Esophagus muscularis mucosa (tissue), 4 donors: ENCODE results near the gene SPI1. TPM values are rescaled to one million over a fixed set of nuclear protein-coding genes. Genes with fewer than 3 reads are reported as not detected.

ENCODE experiments used
- DNase-seq: peaks from one replicate; pipeline ENCODE4 v3.0.0-alpha.2; 2017; ENCODE audit errors: extremely low spot score
- H3K27ac ChIP-seq, 4 donors: fragments of 200-600 bp; sonication (generic); replicated peaks in 1 of 4; 1 replicate in 3 of 4; 2 replicates in 1 of 4; pipeline ENCODE4 v1.5.1; 2016 to 2019; ENCODE audit warnings: mild to moderate bottlenecking in 1 of 4
- H3K27me3 ChIP-seq, 4 donors: fragments of 200-600 bp; sonication (generic); one replicate each; pipeline versions ENCODE4 v1.5.1 to v1.6.0; 2016 to 2019
- H3K36me3 ChIP-seq, 4 donors: fragments of 200-600 bp; sonication (generic); one replicate each; pipeline ENCODE4 v1.5.1; 2016 to 2019
- H3K4me1 ChIP-seq, 4 donors: fragments of 200-600 bp; sonication (generic); one replicate each; pipeline ENCODE4 v1.5.1; 2016 to 2019
- H3K4me3 ChIP-seq, 4 donors: fragments of 200-600 bp; sonication (generic); 1 replicate in 2 of 4; 2 replicates in 2 of 4; pipeline ENCODE4 v1.5.1; 2016 to 2019; ENCODE audit warnings: mild to moderate bottlenecking in 4 of 4, moderate library complexity in 1 of 4
- H3K9me3 ChIP-seq, 4 donors: fragments of 200-600 bp; sonication (generic); 1 replicate in 3 of 4; 2 replicates in 1 of 4; pipeline ENCODE4 v1.5.1; 2016 to 2019
- EP300 ChIP-seq: sonication (generic); formaldehyde crosslinking; IDR thresholded peaks from one replicate; pipeline ENCODE4 v1.6.1; 2017; ENCODE audit warnings: antibody characterized with exemption
- POLR2A ChIP-seq: fragments of 450-650 bp; IDR thresholded peaks from one replicate; pipeline ENCODE4 v1.6.1; 2017; ENCODE audit warnings: antibody characterized with exemption, moderate library complexity, mild to moderate bottlenecking, low read depth
- POLR2AphosphoS5 ChIP-seq, 2 donors: sonication (generic); formaldehyde crosslinking; IDR thresholded peaks; one replicate each; pipeline ENCODE4 v1.6.1; 2017; ENCODE audit warnings: antibody characterized with exemption in 2 of 2
- WGBS: methylation state at CpG from one replicate; pipeline ENCODE4 v1.1.5; 2018; 5-methylcytosine and 5-hydroxymethylcytosine counted together
- intact Hi-C: fragments of 100-400 bp; cut with DNase I; formaldehyde crosslinking; loops from one replicate; pipeline ENCODE4 v1.15.1; 2023
- total RNA-seq, 4 donors: library from RNA; depleted of rRNA; stranded (reverse); fragments of >200 nt; gene quantifications; one replicate each; pipeline versions ENCODE4 v1.1.0 to v1.2.1, GENCODE V29; 2016
- TF ChIP-seq, protein P1 (sequence below), 3 experiments: fragments of 200-600 bp in 2 of 3; fragments of 450-650 bp in 1 of 3; sonication (generic) in 2 of 3; IDR thresholded peaks; one replicate each; pipeline ENCODE4 v1.5.1; 2017 to 2019; ENCODE audit warnings: antibody characterized with exemption in 3 of 3, mild to moderate bottlenecking in 2 of 3, moderate library complexity in 1 of 3

Gene SPI1
- total RNA-seq, 4 donors from 2014 or later: 17.6 to 34.6 (median 20.5) TPM

- TF ChIP-seq EP300 (no peak), POLR2AphosphoS5 (IDR thresholded peaks at IDR 0.05) (peak; percentile 58 to 83)
- TF ChIP-seq, protein P1, sequence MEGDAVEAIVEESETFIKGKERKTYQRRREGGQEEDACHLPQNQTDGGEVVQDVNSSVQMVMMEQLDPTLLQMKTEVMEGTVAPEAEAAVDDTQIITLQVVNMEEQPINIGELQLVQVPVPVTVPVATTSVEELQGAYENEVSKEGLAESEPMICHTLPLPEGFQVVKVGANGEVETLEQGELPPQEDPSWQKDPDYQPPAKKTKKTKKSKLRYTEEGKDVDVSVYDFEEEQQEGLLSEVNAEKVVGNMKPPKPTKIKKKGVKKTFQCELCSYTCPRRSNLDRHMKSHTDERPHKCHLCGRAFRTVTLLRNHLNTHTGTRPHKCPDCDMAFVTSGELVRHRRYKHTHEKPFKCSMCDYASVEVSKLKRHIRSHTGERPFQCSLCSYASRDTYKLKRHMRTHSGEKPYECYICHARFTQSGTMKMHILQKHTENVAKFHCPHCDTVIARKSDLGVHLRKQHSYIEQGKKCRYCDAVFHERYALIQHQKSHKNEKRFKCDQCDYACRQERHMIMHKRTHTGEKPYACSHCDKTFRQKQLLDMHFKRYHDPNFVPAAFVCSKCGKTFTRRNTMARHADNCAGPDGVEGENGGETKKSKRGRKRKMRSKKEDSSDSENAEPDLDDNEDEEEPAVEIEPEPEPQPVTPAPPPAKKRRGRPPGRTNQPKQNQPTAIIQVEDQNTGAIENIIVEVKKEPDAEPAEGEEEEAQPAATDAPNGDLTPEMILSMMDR (IDR thresholded peaks at IDR 0.05): peak; percentile 96 to 97 (median 96)
- WGBS: 46% methylated on average over 15 of the region's 47 CpGs
- Histone ChIP-seq H3K27ac (peak overlapping the region; percentile 76 to 86 (median 79)), H3K27me3 (no peaks in the 10 kb centered on the region), H3K4me3 (peak overlapping the region; percentile 55 to 66 (median 60)), H3K4me1 (peaks cover 7 to 22% (median 21%) of the 10 kb centered on the region in 4 donors), H3K9me3 (no peaks in the 10 kb centered on the region), H3K36me3 (peaks cover 0 to 10% (median 0%) of the 10 kb centered on the region in 4 donors)
- peak; percentile 96 for DNase-seq
- intact Hi-C loops: loop anchor here (5.0 to 10.0 kb wide), 3 partner anchors 81 to 471 kb away; partner anchors contain the start of genes ARFGAP2 and MADD
These were observed 22.8 kb downstream of the SPI1 start for GRCh38 chr11:47355283-47356128.

DNA sequence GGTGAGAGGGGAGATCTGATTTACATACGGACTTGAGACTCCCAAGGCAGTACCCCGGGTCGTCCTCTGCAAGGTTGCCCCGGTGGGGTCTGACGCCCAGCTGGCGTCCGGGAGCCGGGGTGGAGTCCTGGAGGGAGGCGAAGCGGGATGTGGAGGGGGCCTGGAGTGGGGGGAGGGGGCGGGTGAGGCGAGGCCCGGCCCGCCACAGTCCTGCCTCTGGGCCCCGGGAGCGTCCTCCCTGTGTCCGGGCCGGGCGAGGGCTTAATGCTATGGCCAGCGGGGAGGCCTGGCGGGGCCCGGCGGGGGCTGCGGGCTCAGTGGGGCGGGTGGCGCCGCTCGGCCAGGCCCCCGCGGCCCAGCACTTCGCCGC is 23.4 kb downstream of the SPI1 start:
- WGBS: 16% methylated on average over 14 of the region's 32 CpGs
- TF ChIP-seq POLR2AphosphoS5 (IDR thresholded peaks at IDR 0.05) (no peak), EP300 (no peak), POLR2A (no peak)
- TF ChIP-seq, protein P1 (IDR thresholded peaks at IDR 0.05): no peak
- no peak for DNase-seq

GRCh38 chr11:47353978-47354774 is 24.2 kb downstream of the SPI1 start:
- Histone ChIP-seq H3K4me3 (peak overlapping the region; percentile 55 to 66 (median 60)), H3K36me3 (peaks cover 0 to 24% (median 0%) of the 10 kb centered on the region in 4 donors), H3K27me3 (no peaks in the 10 kb centered on the region), H3K4me1 (peaks cover 7 to 22% (median 21%) of the 10 kb centered on the region in 4 donors), H3K9me3 (no peaks in the 10 kb centered on the region), H3K27ac (peak overlapping the region in 3 of 4 donors; percentile 78 to 86 (median 80))
- no peak for TF ChIP-seq POLR2A
- TF ChIP-seq, protein P1 (IDR thresholded peaks at IDR 0.05): no peak
- no peak for TF ChIP-seq EP300
- no peak for TF ChIP-seq POLR2AphosphoS5 (IDR thresholded peaks at IDR 0.05)
- intact Hi-C loops: loop anchor here (10.0 kb wide), 2 partner anchors 79 to 469 kb away; partner anchors contain the start of gene MADD
- no peak for DNase-seq
- 82% methylated on average over 15 of the region's 15 CpGs for WGBS

More for the DNA sequence above, 23.4 kb downstream of the SPI1 start:
- Histone ChIP-seq H3K4me1 (peaks cover 7 to 22% (median 21%) of the 10 kb centered on the region in 4 donors), H3K9me3 (no peaks in the 10 kb centered on the region), H3K27me3 (no peaks in the 10 kb centered on the region), H3K27ac (peak overlapping the region; percentile 76 to 86 (median 79)), H3K4me3 (peak overlapping the region; percentile 55 to 66 (median 60)), H3K36me3 (peaks cover 0 to 17% (median 0%) of the 10 kb centered on the region in 4 donors)
- intact Hi-C loops: loop anchor here (5.0 to 10.0 kb wide), 3 partner anchors 80 to 470 kb away; partner anchors contain the start of genes ARFGAP2 and MADD

DNA sequence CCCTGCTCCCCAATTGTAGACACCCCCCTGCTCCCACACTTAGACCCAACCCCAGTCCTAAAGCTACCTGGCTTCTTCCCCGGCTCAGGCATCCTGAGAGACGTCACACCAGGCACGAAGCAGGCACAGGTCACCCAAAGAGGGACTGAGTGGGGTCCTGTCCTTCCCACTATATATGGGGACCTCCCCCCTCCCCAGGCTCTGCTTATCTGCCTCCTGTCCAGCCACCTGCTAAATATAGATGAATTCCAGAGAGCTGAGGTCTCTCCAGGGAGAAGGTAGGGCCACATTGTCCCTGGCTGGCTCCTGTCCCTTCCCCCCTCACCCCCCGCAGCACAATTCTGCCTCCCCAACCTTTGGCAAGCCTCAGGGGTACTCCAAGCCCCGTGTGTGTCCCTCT is 25.8 kb downstream of the SPI1 start, which contains the start of gene MYBPC3:
Gene MYBPC3, minus strand, starts transcription at position 147 of the 400 bp plus-strand sequence. Its CDS starts 55 bp downstream, at position 92.
- H3K36me3 ChIP-seq: peaks cover 0 to 36% (median 0%) of the 10 kb centered on the region in 4 donors
- intact Hi-C loops: loop anchor here (10.0 kb wide), 2 partner anchors 78 to 468 kb away; partner anchors contain the start of gene MADD
- TF ChIP-seq POLR2AphosphoS5 (IDR thresholded peaks at IDR 0.05): no peak
- no peak for TF ChIP-seq POLR2A
- TF ChIP-seq EP300: no peak
- TF ChIP-seq, protein P1 (IDR thresholded peaks at IDR 0.05): no peak
- WGBS: 80% methylated on average over 5 of the region's 5 CpGs
- DNase-seq: no peak
- H3K4me1 ChIP-seq: peaks cover 7 to 18% (median 14%) of the 10 kb centered on the region in 4 donors
- H3K4me3 ChIP-seq: no peak within 1 kb of the TSS
- H3K27ac ChIP-seq: no peak within 1 kb of the TSS
- no peaks in the 10 kb centered on the region for H3K9me3 ChIP-seq
- H3K27me3 ChIP-seq: no peaks in the 10 kb centered on the region
